Measurements from ENCODE around the gene OR11A1. TPM values are rescaled to one million over a fixed set of nuclear protein-coding genes. Genes with fewer than 3 reads are reported as not detected.

Gene OR11A1
- total RNA-seq, 5 donors from 2014 or later (not counting 1 experiment from before 2014, with no cell fraction given), result not detected

GRCh38 chr6:29501106-29501505 is 44.2 kb upstream of the OR11A1 start:
- no peaks in the 10 kb centered on the region for H3K9me3 Mint-ChIP-seq
- ChIA-PET CTCF (no interaction called here), POLR2A (no interaction called here)
- H3K27ac Mint-ChIP-seq, result no peak overlapping the region
- Histone ChIP-seq H3K36me3 (ENCODE audit: control insufficient read depth in 2 of 2, extremely low read depth in 1 of 2, insufficient read depth in 1 of 2, low read length in 1 of 2) (no peaks in the 10 kb centered on the region), H3K4me3 (ENCODE audit: control insufficient read depth in 1 of 2, extremely low read depth in 1 of 2, low read length in 1 of 2) (no peak overlapping the region), H3K9me3 (no peaks in the 10 kb centered on the region), H3K27me3 (replicated peaks in 1 of 2; ENCODE audit: control insufficient read depth in 2 of 2, extremely low read depth in 1 of 2, insufficient read depth in 2 of 2, low read length in 1 of 2) (peaks cover 0 to 42% of the 10 kb centered on the region in 2 experiments), H3K4me1 (ENCODE audit: control insufficient read depth in 1 of 2, extremely low read depth in 1 of 2, insufficient read depth in 2 of 2, low read length in 2 of 2) (no peaks in the 10 kb centered on the region), H3K27ac (ENCODE audit: low read length) (no peak overlapping the region)
- DNase-seq (no peak), ATAC-seq (replicated peaks in 1 of 4) (no peak)
- no peak overlapping the region for H3K4me3 Mint-ChIP-seq
- 83% methylated on average over 6 of the region's 6 CpGs for WGBS (ENCODE audit: insufficient coverage)
- H3K36me3 Mint-ChIP-seq, result no peaks in the 10 kb centered on the region
- H3K27me3 Mint-ChIP-seq, result peaks cover 33 to 37% of the 10 kb centered on the region in 2 donors
- H3K4me1 Mint-ChIP-seq, result no peaks in the 10 kb centered on the region

GRCh38 chr6:29500594-29500993 is 43.7 kb upstream of the OR11A1 start:
- Mint-ChIP-seq H3K27ac (no peak overlapping the region), H3K4me1 (no peaks in the 10 kb centered on the region), H3K27me3 (peaks cover 34 to 36% of the 10 kb centered on the region in 2 donors), H3K36me3 (no peaks in the 10 kb centered on the region), H3K9me3 (no peaks in the 10 kb centered on the region), H3K4me3 (no peak overlapping the region)
- ChIA-PET POLR2A (no interaction called here), CTCF (no interaction called here)
- 90% methylated on average over 4 of the region's 8 CpGs for WGBS (ENCODE audit: insufficient coverage)
- ATAC-seq (replicated peaks in 1 of 4), result no peak
- no peaks in the 10 kb centered on the region for H3K36me3 ChIP-seq (ENCODE audit: control insufficient read depth in 2 of 2, extremely low read depth in 1 of 2, insufficient read depth in 1 of 2, low read length in 1 of 2)
- no peaks in the 10 kb centered on the region for H3K4me1 ChIP-seq (ENCODE audit: control insufficient read depth in 1 of 2, extremely low read depth in 1 of 2, insufficient read depth in 2 of 2, low read length in 2 of 2)
- DNase-seq, result no peak
- no peak overlapping the region for H3K27ac ChIP-seq (ENCODE audit: low read length)
- H3K9me3 ChIP-seq, result no peaks in the 10 kb centered on the region
- H3K4me3 ChIP-seq (ENCODE audit: control insufficient read depth in 1 of 2, extremely low read depth in 1 of 2, low read length in 1 of 2), result no peak overlapping the region
- peaks cover 0 to 39% of the 10 kb centered on the region in 2 experiments for H3K27me3 ChIP-seq (replicated peaks in 1 of 2; ENCODE audit: control insufficient read depth in 2 of 2, extremely low read depth in 1 of 2, insufficient read depth in 2 of 2, low read length in 1 of 2)

GRCh38 chr6:29499704-29500103 is 42.8 kb upstream of the OR11A1 start:
- DNase-seq, result no peak
- Mint-ChIP-seq H3K4me3 (no peak overlapping the region), H3K4me1 (no peaks in the 10 kb centered on the region), H3K36me3 (no peaks in the 10 kb centered on the region), H3K9me3 (no peaks in the 10 kb centered on the region), H3K27me3 (peaks cover 38 to 42% of the 10 kb centered on the region in 2 donors), H3K27ac (no peak overlapping the region)
- no peak overlapping the region for H3K27ac ChIP-seq (ENCODE audit: low read length)
- no peaks in the 10 kb centered on the region for H3K4me1 ChIP-seq (ENCODE audit: control insufficient read depth in 1 of 2, extremely low read depth in 1 of 2, insufficient read depth in 2 of 2, low read length in 2 of 2)
- no peak overlapping the region for H3K4me3 ChIP-seq (ENCODE audit: control insufficient read depth in 1 of 2, extremely low read depth in 1 of 2, low read length in 1 of 2)
- POLR2A ChIA-PET, result no interaction called here
- H3K36me3 ChIP-seq (ENCODE audit: control insufficient read depth in 2 of 2, extremely low read depth in 1 of 2, insufficient read depth in 1 of 2, low read length in 1 of 2), result no peaks in the 10 kb centered on the region
- CTCF ChIA-PET, result no interaction called here
- no CpG with 5 or more reads among the region's 5 CpGs for WGBS (ENCODE audit: insufficient coverage)
- no peaks in the 10 kb centered on the region for H3K9me3 ChIP-seq
- ATAC-seq (replicated peaks in 1 of 4), result no peak
- H3K27me3 ChIP-seq (replicated peaks in 1 of 2; ENCODE audit: control insufficient read depth in 2 of 2, extremely low read depth in 1 of 2, insufficient read depth in 2 of 2, low read length in 1 of 2), result peaks cover 0 to 39% of the 10 kb centered on the region in 2 experiments

- Mint-ChIP-seq H3K4me3 (no peak overlapping the region), H3K27me3 (peaks cover 30 to 35% of the 10 kb centered on the region in 2 donors), H3K9me3 (no peaks in the 10 kb centered on the region), H3K27ac (no peak overlapping the region), H3K36me3 (no peaks in the 10 kb centered on the region), H3K4me1 (no peaks in the 10 kb centered on the region)
- Histone ChIP-seq H3K36me3 (ENCODE audit: control insufficient read depth in 2 of 2, extremely low read depth in 1 of 2, insufficient read depth in 1 of 2, low read length in 1 of 2) (no peaks in the 10 kb centered on the region), H3K27ac (ENCODE audit: low read length) (no peak overlapping the region), H3K4me1 (ENCODE audit: control insufficient read depth in 1 of 2, extremely low read depth in 1 of 2, insufficient read depth in 2 of 2, low read length in 2 of 2) (no peaks in the 10 kb centered on the region), H3K9me3 (no peaks in the 10 kb centered on the region), H3K4me3 (ENCODE audit: control insufficient read depth in 1 of 2, extremely low read depth in 1 of 2, low read length in 1 of 2) (no peak overlapping the region), H3K27me3 (replicated peaks in 1 of 2; ENCODE audit: control insufficient read depth in 2 of 2, extremely low read depth in 1 of 2, insufficient read depth in 2 of 2, low read length in 1 of 2) (peaks cover 0 to 23% of the 10 kb centered on the region in 2 experiments)
- ATAC-seq (replicated peaks in 1 of 4), result no peak
- no peak for DNase-seq
- POLR2A ChIA-PET, result no interaction called here
- 100% methylated on average over 1 of the region's 4 CpGs for WGBS (ENCODE audit: insufficient coverage)
- CTCF ChIA-PET, result no interaction called here
Measured at GRCh38 chr6:29496961-29497360, 40.1 kb upstream of the OR11A1 start.

GRCh38 chr6:29495571-29495970 is 38.7 kb upstream of the OR11A1 start:
- no peaks in the 10 kb centered on the region for H3K4me1 Mint-ChIP-seq
- peaks cover 20 to 42% of the 10 kb centered on the region in 2 donors for H3K27me3 Mint-ChIP-seq
- Histone ChIP-seq H3K9me3 (no peaks in the 10 kb centered on the region), H3K36me3 (ENCODE audit: control insufficient read depth in 2 of 2, extremely low read depth in 1 of 2, insufficient read depth in 1 of 2, low read length in 1 of 2) (no peaks in the 10 kb centered on the region), H3K27me3 (replicated peaks in 1 of 2; ENCODE audit: control insufficient read depth in 2 of 2, extremely low read depth in 1 of 2, insufficient read depth in 2 of 2, low read length in 1 of 2) (peaks cover 0 to 14% of the 10 kb centered on the region in 2 experiments), H3K27ac (ENCODE audit: low read length) (no peak overlapping the region), H3K4me1 (ENCODE audit: control insufficient read depth in 1 of 2, extremely low read depth in 1 of 2, insufficient read depth in 2 of 2, low read length in 2 of 2) (no peaks in the 10 kb centered on the region), H3K4me3 (ENCODE audit: control insufficient read depth in 1 of 2, extremely low read depth in 1 of 2, low read length in 1 of 2) (no peak overlapping the region)
- H3K27ac Mint-ChIP-seq, result no peak overlapping the region
- ChIA-PET POLR2A (interaction anchor here in 1 of 2 donors (0.6 kb wide), 1 partner anchor 1047 kb away, joined by 4 read pairs; no protein-coding TSS in a partner anchor), CTCF (no interaction called here)
- H3K4me3 Mint-ChIP-seq, result no peak overlapping the region
- no peak for DNase-seq
- WGBS (ENCODE audit: insufficient coverage), result no CpG with 5 or more reads among the region's 4 CpGs
- ATAC-seq (replicated peaks in 1 of 4), result no peak
- H3K36me3 Mint-ChIP-seq, result no peaks in the 10 kb centered on the region
- no peaks in the 10 kb centered on the region for H3K9me3 Mint-ChIP-seq

- POLR2A ChIA-PET, result no interaction called here
- Histone ChIP-seq H3K27ac (ENCODE audit: low read length) (no peak overlapping the region), H3K9me3 (no peaks in the 10 kb centered on the region), H3K36me3 (ENCODE audit: control insufficient read depth in 2 of 2, extremely low read depth in 1 of 2, insufficient read depth in 1 of 2, low read length in 1 of 2) (no peaks in the 10 kb centered on the region), H3K4me1 (ENCODE audit: control insufficient read depth in 1 of 2, extremely low read depth in 1 of 2, insufficient read depth in 2 of 2, low read length in 2 of 2) (no peaks in the 10 kb centered on the region), H3K4me3 (ENCODE audit: control insufficient read depth in 1 of 2, extremely low read depth in 1 of 2, low read length in 1 of 2) (no peak overlapping the region), H3K27me3 (replicated peaks in 1 of 2; ENCODE audit: control insufficient read depth in 2 of 2, extremely low read depth in 1 of 2, insufficient read depth in 2 of 2, low read length in 1 of 2) (peaks cover 0 to 11% of the 10 kb centered on the region in 2 experiments)
- WGBS (ENCODE audit: insufficient coverage), result 33% methylated on average over 1 of the region's 2 CpGs
- Mint-ChIP-seq H3K9me3 (no peaks in the 10 kb centered on the region), H3K27ac (no peak overlapping the region), H3K4me3 (no peak overlapping the region), H3K27me3 (peaks cover 10 to 42% of the 10 kb centered on the region in 2 donors), H3K36me3 (no peaks in the 10 kb centered on the region), H3K4me1 (no peaks in the 10 kb centered on the region)
- DNase-seq (no peak), ATAC-seq (replicated peaks in 1 of 4) (no peak)
- CTCF ChIA-PET, result no interaction called here
Measured at GRCh38 chr6:29494131-29494530, 37.3 kb upstream of the OR11A1 start.

- ChIA-PET CTCF (no interaction called here), POLR2A (no interaction called here)
- DNase-seq (no peak), ATAC-seq (replicated peaks in 1 of 4) (no peak)
- Histone ChIP-seq H3K27me3 (replicated peaks in 1 of 2; ENCODE audit: control insufficient read depth in 2 of 2, extremely low read depth in 1 of 2, insufficient read depth in 2 of 2, low read length in 1 of 2) (peaks cover 0 to 17% of the 10 kb centered on the region in 2 experiments), H3K36me3 (ENCODE audit: control insufficient read depth in 2 of 2, extremely low read depth in 1 of 2, insufficient read depth in 1 of 2, low read length in 1 of 2) (no peaks in the 10 kb centered on the region), H3K4me3 (ENCODE audit: control insufficient read depth in 1 of 2, extremely low read depth in 1 of 2, low read length in 1 of 2) (no peak overlapping the region), H3K4me1 (ENCODE audit: control insufficient read depth in 1 of 2, extremely low read depth in 1 of 2, insufficient read depth in 2 of 2, low read length in 2 of 2) (no peaks in the 10 kb centered on the region), H3K27ac (ENCODE audit: low read length) (no peak overlapping the region), H3K9me3 (no peaks in the 10 kb centered on the region)
- H3K36me3 Mint-ChIP-seq, result no peaks in the 10 kb centered on the region
- H3K4me3 Mint-ChIP-seq, result no peak overlapping the region
- H3K27ac Mint-ChIP-seq, result no peak overlapping the region
- H3K9me3 Mint-ChIP-seq, result no peaks in the 10 kb centered on the region
- peaks cover 10 to 35% of the 10 kb centered on the region in 2 donors for H3K27me3 Mint-ChIP-seq
- H3K4me1 Mint-ChIP-seq, result no peaks in the 10 kb centered on the region
- WGBS (ENCODE audit: insufficient coverage), result no CpG with 5 or more reads among the region's 2 CpGs
Measured at GRCh38 chr6:29493261-29493660, 36.4 kb upstream of the OR11A1 start.
